Measurements from ENCODE around the gene ADGB. TPM values are rescaled to one million over a fixed set of nuclear protein-coding genes. Genes with fewer than 3 reads are reported as not detected.

Gene ADGB
- total RNA-seq, 1 donor from 2014 or later = not detected

- DNase-seq (ENCODE audit: low spot score) = no peak
These were observed 263.7 kb downstream of the ADGB start for GRCh38 chr6:146862508-146862919.

DNA sequence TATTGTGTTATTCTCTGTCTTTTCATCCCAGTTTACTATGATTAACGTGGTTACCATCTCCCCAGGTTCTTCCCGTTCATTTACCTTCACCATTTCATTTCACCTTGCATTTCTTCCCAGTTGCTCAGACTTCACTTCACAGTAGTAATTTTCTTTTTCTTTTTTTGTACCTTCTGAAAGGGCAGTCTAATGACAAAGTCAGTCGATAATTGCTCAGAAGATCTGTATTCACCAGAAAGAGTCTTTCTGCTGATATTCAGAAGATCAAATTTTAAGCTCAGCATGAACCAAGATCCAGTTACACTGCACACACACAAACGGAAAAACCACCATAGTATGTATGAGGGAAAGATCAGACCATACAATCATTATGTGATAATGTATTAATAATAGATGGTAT lies 265.5 kb downstream of the ADGB start:
- DNase-seq (ENCODE audit: low spot score) = no peak

GRCh38 chr6:146864885-146865284 lies 266.1 kb downstream of the ADGB start:
- DNase-seq (ENCODE audit: low spot score) = no peak

Other genes with a start within 250 kb of the ADGB start
- 13.6 TPM for gene RAB32, start 55.1 kb upstream of the ADGB start, total RNA-seq

Measured in ureter (tissue), 1 donor.